GM06990 (cell line): ENCODE measurements around the gene LSS.
"Not testable (repeated sequence)": the region's sequence is repeated elsewhere in the genome, so short reads cannot be mapped to it uniquely, and the experiment has no call there.

Experiments used
- DNase-seq: peaks from one replicate; pipeline ENCODE4 v3.0.0-alpha.2; 2011; ENCODE audit not compliant: insufficient read length; ENCODE audit errors: extremely low read depth
- H3K27me3 ChIP-seq: replicated peaks from 2 replicates; pipeline ENCODE4 v1.6.0; 2011; ENCODE audit warnings: low read length; ENCODE audit not compliant: control insufficient read depth, insufficient read depth
- H3K36me3 ChIP-seq: 2 replicates; pipeline ENCODE4 v1.5.1; 2011; ENCODE audit warnings: low read length; ENCODE audit not compliant: control insufficient read depth, insufficient read depth
- H3K4me3 ChIP-seq: replicated peaks from 2 replicates; pipeline ENCODE4 v1.5.1; 2011; ENCODE audit warnings: low read depth, mild to moderate bottlenecking, control low read depth, low read length
- CTCF ChIP-seq: IDR thresholded peaks from 2 replicates; pipeline ENCODE4 v1.5.1; 2011; ENCODE audit warnings: low read length, control low read depth, mild to moderate bottlenecking, inconsistent platforms; ENCODE audit not compliant: insufficient read depth, poor library complexity, severe bottlenecking

Gene LSS

DNA sequence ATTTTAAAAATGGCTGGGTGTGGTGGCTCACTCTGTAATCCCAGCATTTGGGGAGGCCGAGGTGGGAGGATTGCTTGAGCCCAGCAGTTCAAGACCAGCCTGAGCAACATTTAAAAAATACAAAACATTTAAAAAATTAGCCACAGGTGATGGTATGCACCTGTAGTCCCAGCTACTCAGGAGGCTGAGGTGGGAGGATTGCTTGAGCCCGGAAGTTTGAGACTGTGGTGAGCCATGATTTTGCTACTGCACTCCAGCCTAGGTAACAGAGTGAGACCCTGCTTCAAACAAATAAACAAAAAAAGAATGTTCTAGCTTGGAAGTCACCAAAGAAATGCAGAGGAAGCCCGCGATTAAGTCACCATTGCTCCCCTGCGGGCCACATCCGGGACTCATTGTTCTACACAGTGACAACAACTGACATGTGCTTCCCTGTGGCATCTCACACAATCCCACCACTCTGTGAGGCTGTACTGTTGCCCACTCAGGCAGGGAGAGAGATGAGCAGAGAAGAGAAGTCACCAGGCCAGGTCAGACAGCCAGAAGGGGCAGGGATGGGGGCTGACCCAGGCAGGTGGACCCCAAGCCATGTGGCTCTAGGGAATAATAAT is 25.9 kb downstream of the LSS start:
- Histone ChIP-seq H3K36me3 (peaks cover 10% of the 10 kb centered on the region), H3K27me3 (no peaks in the 10 kb centered on the region), H3K4me3 (no peak overlapping the region)
- no peak for TF ChIP-seq CTCF
- no peak for DNase-seq

- H3K4me3 ChIP-seq, DNase-seq, H3K36me3 ChIP-seq, H3K27me3 ChIP-seq: not testable (repeated sequence)
These were observed 27.4 kb downstream of the LSS start for GRCh38 chr21:46200877-46201803.

DNA sequence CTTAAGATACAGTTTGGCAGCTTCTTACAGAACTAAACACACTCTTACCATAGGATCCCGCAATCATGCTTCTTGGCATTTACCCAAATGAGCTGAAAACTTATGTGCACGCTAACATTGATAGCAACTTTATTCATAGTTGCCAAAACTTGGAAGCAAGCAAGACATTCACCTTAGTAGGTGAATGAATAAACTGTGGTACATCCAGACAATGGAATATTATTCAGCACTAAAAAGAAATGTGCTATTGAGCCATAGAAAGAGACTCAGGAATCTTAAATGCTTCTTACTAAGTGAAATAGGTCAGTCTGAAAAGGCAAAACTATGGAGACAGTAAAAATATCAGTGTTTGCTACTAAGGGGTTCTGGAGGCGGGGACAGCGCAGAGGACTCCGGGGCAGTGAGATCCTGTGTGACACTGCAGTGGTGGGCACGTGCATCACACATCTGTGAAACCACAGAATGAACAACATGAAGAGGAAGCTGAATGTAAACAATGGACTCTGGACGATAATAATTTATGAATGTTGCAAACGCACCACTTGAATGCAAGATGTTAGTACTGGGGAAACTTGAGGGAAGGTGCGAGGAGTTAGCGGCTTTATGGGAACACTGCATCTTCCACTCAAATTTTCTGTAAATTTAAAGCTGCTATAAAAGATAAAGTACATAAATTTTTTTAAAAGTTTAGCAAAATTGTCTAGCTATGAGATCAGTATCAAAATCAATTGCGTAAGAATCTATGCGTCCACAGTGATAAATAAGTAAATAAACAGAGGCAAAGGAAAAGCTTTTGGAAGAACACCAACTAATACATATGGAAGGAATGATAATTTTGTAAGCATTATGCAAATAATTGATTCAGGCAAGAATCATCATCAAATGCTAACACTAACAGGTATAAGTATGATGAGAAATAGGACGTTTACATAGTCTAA is 28.9 kb downstream of the LSS start:
- H3K36me3 ChIP-seq = peaks cover 9% of the 10 kb centered on the region

DNA sequence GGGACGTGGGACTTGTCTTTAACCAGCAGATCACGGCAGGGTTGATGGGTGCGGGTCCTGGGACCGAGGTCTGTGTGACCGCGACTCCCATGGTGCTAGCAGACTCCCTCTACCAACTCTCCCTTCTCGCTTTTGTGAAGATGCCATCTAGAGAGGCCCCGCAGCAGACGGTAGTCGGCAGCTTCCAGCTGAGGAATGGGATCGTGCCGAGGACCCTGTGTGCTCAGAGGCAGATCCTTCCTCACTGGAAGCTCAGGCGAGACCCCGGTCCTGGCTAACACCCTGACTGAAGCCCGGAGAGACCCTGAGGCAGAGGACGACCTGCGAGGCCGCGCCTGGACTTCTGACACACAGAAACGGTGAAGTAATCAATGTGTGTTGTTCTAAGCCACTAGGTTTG is 31.8 kb downstream of the LSS start:
- Histone ChIP-seq H3K27me3 (no peaks in the 10 kb centered on the region), H3K4me3 (no peak overlapping the region), H3K36me3 (peaks cover 18% of the 10 kb centered on the region)
- TF ChIP-seq CTCF = no peak
- no peak for DNase-seq

More for the DNA sequence above, 28.9 kb downstream of the LSS start:
- Histone ChIP-seq H3K27me3 (no peaks in the 10 kb centered on the region), H3K4me3 (no peak overlapping the region)
- no peak for TF ChIP-seq CTCF
- no peak for DNase-seq

DNA sequence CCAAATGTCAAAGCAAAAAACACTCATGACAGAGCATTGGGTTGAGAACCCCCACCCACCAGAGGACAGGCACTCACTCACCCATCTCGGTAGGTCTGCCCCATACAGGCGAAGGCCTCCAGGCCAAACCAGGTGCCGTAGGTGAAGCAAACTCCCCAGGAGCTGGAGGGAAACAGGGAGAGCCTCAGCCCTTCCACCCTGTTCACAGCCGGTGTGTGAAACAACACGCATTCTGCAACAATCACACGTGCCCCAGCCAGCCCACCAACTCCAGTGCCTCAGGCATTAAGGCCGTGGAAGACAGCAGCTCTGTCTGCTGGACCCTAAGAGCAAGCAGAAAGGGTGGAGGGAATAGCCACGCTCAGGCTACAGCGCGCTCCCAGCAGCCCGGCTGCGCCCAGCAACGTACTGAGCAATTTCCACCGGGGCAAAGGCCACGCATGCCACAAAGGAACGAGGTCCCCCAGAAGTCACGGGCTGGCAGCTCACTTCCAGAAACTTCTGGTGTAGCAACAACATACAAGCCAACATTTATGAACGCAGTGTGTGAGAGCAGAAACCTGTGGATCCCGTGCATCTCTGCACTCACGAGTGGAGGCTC is 32.9 kb downstream of the LSS start:
- Histone ChIP-seq H3K4me3 (no peak overlapping the region), H3K36me3 (peaks cover 21% of the 10 kb centered on the region), H3K27me3 (no peaks in the 10 kb centered on the region)
- TF ChIP-seq CTCF = no peak
- no peak for DNase-seq
